Coronary artery (tissue), 2 donors: Measurements from ENCODE around the gene PKNOX2.

ENCODE experiments used
- DNase-seq: peaks from one replicate; pipeline ENCODE4 v3.0.0-alpha.2; 2017; ENCODE audit warnings: low spot score
- H3K27ac ChIP-seq, 2 donors: fragments of 200-600 bp; sonication (generic); one replicate each; pipeline ENCODE4 v1.5.1; 2016 to 2019
- H3K4me3 ChIP-seq: fragments of 200-600 bp; sonication (generic); 2 replicates; pipeline ENCODE4 v1.5.1; 2016; ENCODE audit warnings: mild to moderate bottlenecking, moderate library complexity
- CTCF ChIP-seq: fragments of 200-600 bp; sonication (generic); IDR thresholded peaks from one replicate; pipeline ENCODE4 v1.5.1; 2019; ENCODE audit warnings: antibody characterized with exemption

Gene PKNOX2

GRCh38 chr11:125399945-125400344 lies 235.4 kb downstream of the PKNOX2 start:
- no peak for TF ChIP-seq CTCF
- Histone ChIP-seq H3K4me3 (no peak overlapping the region), H3K27ac (no peak overlapping the region)
- DNase-seq = no peak

DNA sequence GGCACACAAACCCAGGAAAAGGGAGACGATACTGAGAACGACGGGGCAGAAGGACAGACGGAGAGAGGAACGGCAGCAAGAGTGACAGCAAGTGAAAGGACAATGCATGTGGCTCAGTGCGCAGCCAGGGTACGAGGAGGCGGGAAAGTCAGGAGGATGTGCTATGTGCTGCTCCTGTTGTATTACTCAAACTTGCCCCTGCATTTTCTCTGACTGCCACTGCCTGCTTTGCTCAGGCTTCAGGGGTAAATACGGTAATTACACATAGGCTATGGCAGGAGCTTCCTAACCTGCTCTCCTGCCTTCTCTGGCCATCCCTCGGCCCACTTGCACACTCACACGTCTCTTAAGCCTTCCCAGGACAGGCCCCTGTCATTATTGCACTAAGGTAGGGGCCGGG lies 236.7 kb downstream of the PKNOX2 start:
- no peak for DNase-seq
- no peak for TF ChIP-seq CTCF
- Histone ChIP-seq H3K27ac (no peak overlapping the region), H3K4me3 (no peak overlapping the region)

- Histone ChIP-seq H3K4me3 (no peak overlapping the region), H3K27ac (no peak overlapping the region)
- DNase-seq = no peak
- TF ChIP-seq CTCF = no peak
Measured at GRCh38 chr11:125401746-125402145, 237.2 kb downstream of the PKNOX2 start.

DNA sequence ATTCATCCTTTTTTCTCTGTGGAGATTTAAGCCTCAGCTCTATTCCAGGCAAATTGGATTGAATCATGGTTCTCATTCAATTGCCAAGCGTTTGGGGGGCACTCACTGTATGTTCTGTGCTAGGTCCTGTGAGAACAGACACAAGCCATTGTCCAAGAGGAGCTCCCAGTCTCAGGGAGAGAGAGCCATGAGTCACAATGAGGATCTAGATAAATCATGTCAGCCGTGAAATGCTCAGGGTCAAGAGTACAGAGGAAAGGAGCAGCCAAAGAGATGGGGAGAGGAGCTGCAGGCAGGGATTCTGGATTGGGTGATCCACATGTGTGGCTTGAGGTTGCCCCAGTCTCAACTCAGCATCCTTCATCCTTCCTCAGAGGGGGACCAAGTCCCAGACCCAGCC lies 237.9 kb downstream of the PKNOX2 start:
- Histone ChIP-seq H3K27ac (no peak overlapping the region), H3K4me3 (no peak overlapping the region)
- no peak for TF ChIP-seq CTCF
- DNase-seq = no peak

DNA sequence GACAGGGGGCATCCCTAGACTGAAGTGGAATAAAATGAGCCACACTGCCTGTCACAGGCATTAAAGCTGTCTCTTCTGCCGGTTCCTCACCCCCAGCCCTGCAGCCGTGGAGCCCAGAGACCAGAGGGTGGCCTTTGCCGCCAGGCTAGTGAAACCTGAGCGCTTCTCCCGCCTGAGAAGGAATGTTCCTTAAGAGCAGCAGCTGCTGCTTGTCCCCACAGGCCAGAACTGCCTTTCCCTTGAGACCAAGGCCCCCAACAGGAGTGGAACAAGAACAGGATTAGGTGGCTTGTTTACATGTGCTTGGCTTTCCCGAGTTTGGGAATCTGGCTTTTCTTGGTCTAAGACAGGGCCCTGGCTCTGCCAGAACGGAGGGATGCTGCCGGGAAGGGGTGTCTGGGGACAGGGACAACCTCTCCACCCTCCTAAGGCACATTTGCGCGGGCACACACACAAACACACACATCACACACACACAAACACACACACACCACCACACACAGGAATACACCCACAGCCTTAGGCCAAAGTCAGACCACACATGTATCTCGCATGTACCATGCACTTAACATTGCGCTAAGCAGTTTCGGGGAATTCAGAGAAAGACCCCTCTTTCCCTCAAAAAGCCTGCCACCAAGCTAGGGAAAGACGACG lies 239.7 kb downstream of the PKNOX2 start:
- Histone ChIP-seq H3K27ac (no peak overlapping the region), H3K4me3 (peak overlapping the region; percentile 47)
- DNase-seq = no peak
- TF ChIP-seq CTCF = no peak

DNA sequence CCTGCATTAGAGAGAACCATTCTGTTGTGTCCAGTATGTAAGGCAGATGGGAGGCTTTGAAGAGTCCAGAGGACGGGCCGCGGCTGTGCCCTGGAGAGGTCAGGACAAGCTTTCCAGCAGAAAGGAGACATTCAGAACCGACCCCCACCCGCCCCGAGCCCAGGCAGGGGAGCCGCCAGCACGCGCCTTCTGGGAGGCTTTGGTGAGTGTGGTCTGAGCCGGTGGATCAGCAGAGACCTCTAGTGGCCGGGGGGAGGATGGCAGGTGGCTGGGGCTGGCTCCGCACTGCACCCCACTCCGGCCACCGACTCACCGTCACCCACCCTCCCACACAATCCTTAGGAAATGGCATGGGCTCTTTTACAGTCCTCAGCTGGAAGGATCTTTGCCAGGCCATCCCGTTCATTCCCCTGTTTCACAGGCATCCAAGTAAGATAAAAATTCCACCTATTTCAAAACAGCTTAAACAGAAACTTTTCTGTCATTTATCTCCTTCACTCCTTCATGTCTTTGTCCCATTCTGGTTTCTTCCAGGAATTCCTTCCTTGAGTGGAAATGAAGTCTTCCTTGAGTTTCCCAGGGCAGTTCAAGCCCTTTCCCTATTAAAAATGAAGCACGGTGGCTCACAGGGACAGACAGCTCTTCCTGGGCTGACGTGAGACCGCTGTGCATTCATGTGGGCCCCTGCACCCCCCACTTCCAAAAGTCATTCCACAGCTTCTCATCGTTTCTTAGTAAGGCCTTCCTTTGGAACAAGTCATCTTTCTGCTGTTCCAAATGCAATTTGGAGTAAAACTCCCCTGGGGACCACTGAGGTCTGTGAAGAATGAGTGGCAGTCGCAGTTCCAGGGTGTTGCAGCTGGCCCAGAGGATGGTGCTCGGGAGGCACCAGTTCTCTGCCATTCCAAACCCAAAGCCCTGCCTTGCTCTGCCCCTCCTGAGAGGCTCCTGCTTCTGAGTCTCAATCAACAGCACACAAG lies 240.6 kb downstream of the PKNOX2 start:
- DNase-seq = peak; percentile 84
- peak; percentile 100 for TF ChIP-seq CTCF
- no peak overlapping the region for H3K27ac ChIP-seq
- peak overlapping the region; percentile 47 for H3K4me3 ChIP-seq
